Skeletal muscle tissue (tissue), 4 donors: ENCODE results near the gene TMEM94. TPM values are rescaled to one million over a fixed set of nuclear protein-coding genes. Genes with fewer than 3 reads are reported as not detected.

Experiments
- H3K27ac ChIP-seq: one replicate; pipeline ENCODE4 v1.7.0; 2013; ENCODE audit warnings: mild to moderate bottlenecking, low read depth, low read length, inconsistent platforms
- H3K27me3 ChIP-seq, 3 donors: one replicate each; pipeline ENCODE4 v1.7.0; 2013; ENCODE audit warnings: low read length in 3 of 3; ENCODE audit not compliant: control insufficient read depth in 3 of 3, insufficient read depth in 3 of 3
- H3K36me3 ChIP-seq, 3 donors: one replicate each; pipeline ENCODE4 v1.7.0; 2013; ENCODE audit warnings: low read length in 3 of 3; ENCODE audit not compliant: control insufficient read depth in 3 of 3, insufficient read depth in 3 of 3
- H3K4me1 ChIP-seq, 3 donors: one replicate each; pipeline ENCODE4 v1.7.0; 2013; ENCODE audit warnings: low read length in 3 of 3, mild to moderate bottlenecking in 3 of 3; ENCODE audit not compliant: control insufficient read depth in 3 of 3, insufficient read depth in 3 of 3
- H3K4me3 ChIP-seq, 3 donors: one replicate each; pipeline ENCODE4 v1.7.0; 2013; ENCODE audit warnings: low read length in 3 of 3
- H3K9ac ChIP-seq, 3 donors: one replicate each; pipeline ENCODE4 v1.7.0; 2013; ENCODE audit warnings: low read length in 3 of 3, mild to moderate bottlenecking in 3 of 3, moderate library complexity in 2 of 3, low read depth in 1 of 3
- H3K9me3 ChIP-seq, 3 donors: one replicate each; pipeline ENCODE4 v1.7.0; 2013; ENCODE audit warnings: low read length in 3 of 3; ENCODE audit not compliant: control insufficient read depth in 3 of 3
- total RNA-seq: library from RNA; depleted of rRNA; stranded (reverse); fragments of >200 nt; gene quantifications from one replicate; pipeline ENCODE4 v1.2.3, GENCODE V29; 2014
- donor health status: Osteomylitis.

The TMEM94 gene
- total RNA-seq, 1 donor from 2014 or later = 18.3 TPM

- peaks cover 0 to 3% (median 2%) of the 10 kb centered on the region in 3 donors for H3K27me3 ChIP-seq
Observed at GRCh38 chr17:75535119-75535537, 78.7 kb downstream of the TMEM94 start.

DNA sequence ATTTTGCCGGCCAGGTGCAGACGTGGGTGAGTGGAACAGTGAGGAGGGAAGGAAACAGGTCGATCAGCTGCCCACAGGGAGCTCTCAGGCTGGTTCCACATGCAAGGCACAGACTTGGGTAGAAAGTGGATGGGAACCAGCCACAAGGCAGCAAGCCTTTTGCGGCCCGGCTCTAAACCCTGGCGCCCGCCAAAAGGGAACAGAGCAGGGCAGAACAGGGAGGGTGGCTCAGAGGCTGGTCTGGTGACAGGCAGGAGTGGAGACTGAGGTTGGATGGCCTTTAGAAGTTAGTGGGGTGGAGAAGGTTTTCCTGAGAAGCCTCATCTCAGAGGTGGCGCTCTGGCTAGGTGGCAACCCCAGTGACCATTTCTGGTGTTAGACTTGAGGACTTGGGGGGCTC is 79.4 kb downstream of the TMEM94 start:
- Histone ChIP-seq H3K36me3 (no peaks in the 10 kb centered on the region), H3K9ac (no peak overlapping the region), H3K4me1 (no peaks in the 10 kb centered on the region), H3K27me3 (peaks cover 0 to 3% (median 2%) of the 10 kb centered on the region in 3 donors), H3K27ac (no peak overlapping the region), H3K4me3 (no peak overlapping the region), H3K9me3 (no peaks in the 10 kb centered on the region)

More at GRCh38 chr17:75535119-75535537, 78.7 kb downstream of the TMEM94 start:
- Histone ChIP-seq H3K36me3 (no peaks in the 10 kb centered on the region), H3K9me3 (no peaks in the 10 kb centered on the region), H3K4me3 (no peak overlapping the region), H3K27ac (no peak overlapping the region), H3K9ac (no peak overlapping the region), H3K4me1 (no peaks in the 10 kb centered on the region)

DNA sequence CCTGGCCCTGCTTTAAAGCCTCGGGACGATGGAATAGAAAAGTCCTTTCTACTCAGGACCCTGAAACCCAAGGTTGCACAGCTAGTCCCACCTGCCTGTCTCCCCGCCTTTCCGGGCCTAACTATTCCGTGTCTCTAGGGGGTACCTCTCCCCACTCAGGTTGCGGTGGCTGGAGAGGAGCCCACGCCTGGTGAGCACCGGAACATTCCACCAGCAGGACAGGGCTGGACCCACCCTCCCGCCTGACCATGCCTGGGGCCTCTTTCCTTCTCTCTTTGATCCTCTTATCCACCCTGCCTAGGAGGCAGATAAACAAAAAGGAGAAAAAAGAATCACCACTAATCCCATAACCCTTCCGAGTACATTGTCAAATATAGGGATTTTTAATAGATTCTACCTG is 79.9 kb downstream of the TMEM94 start:
- H3K27ac ChIP-seq = no peak overlapping the region
- H3K9ac ChIP-seq = no peak overlapping the region
- peaks cover 0 to 3% (median 2%) of the 10 kb centered on the region in 3 donors for H3K27me3 ChIP-seq
- no peaks in the 10 kb centered on the region for H3K36me3 ChIP-seq
- H3K4me1 ChIP-seq = no peaks in the 10 kb centered on the region
- no peak overlapping the region for H3K4me3 ChIP-seq
- H3K9me3 ChIP-seq = no peaks in the 10 kb centered on the region

DNA sequence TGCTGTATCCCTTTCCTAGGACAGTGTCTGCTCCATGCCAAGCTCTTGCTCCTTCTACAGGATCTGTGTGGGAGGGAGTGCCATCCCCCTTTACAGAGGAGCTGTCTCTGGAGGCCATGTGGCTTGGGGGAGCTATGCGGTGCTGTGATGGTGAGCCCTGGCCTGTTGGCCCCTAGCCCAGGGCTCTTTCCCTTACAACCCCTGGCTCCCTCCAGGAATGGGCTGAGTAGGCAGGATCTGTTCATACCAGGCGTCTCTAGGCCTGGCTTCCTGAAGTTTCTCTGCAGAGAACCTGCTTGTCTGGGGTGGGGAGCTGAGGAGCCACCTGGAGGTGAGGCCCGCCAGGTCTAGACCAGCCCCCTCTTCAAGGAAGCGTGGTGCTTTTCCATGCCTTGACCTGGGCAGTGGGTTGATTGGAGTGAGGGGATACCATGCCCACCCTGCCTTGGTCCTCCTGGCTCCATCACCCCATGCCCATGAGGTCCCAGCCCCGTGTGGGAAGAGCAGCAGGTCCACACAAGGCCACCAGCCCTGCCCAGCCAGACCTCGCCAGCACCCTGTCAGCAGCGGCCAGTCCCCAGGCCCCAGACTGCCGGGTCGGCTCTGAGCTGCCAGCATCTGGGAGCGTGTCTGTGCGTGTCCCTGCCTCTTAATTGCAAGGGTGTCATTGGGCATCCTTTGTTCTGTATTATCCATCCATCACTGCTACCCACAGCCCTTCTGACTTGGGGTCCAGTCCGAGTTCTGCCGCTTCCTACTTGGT is 83.7 kb downstream of the TMEM94 start:
- no peaks in the 10 kb centered on the region for H3K36me3 ChIP-seq
- H3K27ac ChIP-seq = no peak overlapping the region
- no peaks in the 10 kb centered on the region for H3K27me3 ChIP-seq
- no peaks in the 10 kb centered on the region for H3K9me3 ChIP-seq
- H3K4me1 ChIP-seq = no peaks in the 10 kb centered on the region
- H3K4me3 ChIP-seq = no peak overlapping the region
- H3K9ac ChIP-seq = no peak overlapping the region

DNA sequence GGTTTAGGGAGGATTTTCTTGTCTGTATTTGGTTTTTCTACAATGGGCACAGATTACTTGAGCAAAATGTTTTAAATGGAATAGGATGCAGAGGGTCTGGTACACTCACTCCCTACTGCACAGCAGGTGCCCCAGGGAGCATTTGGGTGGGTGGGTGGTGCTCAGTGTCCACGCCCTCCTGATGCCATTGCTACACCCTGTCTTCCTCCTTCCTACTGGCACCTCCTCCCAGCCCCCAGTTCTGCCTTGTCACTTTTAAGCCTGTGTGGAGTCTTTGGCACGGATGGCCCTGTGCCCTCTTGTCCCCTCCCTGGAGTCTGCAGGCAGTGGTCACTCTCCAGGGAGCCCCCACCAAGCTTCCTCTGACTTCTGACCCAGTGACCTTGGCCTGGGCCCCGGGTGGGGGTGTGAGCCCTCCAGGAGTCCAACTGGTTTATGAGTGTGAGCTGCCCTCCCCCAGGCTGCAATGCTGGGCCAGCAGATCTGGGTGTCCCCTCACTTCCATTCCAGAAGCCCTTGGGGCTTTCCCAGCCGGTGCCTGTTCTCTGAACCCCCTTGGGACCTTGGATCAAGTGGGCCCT is 84.6 kb downstream of the TMEM94 start:
- Histone ChIP-seq H3K9ac (no peak overlapping the region), H3K27ac (no peak overlapping the region), H3K27me3 (no peaks in the 10 kb centered on the region), H3K4me3 (no peak overlapping the region), H3K4me1 (no peaks in the 10 kb centered on the region), H3K9me3 (no peaks in the 10 kb centered on the region), H3K36me3 (no peaks in the 10 kb centered on the region)

GRCh38 chr17:75542229-75542628 is 85.8 kb downstream of the TMEM94 start:
- no peaks in the 10 kb centered on the region for H3K27me3 ChIP-seq
- no peaks in the 10 kb centered on the region for H3K9me3 ChIP-seq
- H3K27ac ChIP-seq = no peak overlapping the region
- no peaks in the 10 kb centered on the region for H3K4me1 ChIP-seq
- no peak overlapping the region for H3K4me3 ChIP-seq
- H3K36me3 ChIP-seq = no peaks in the 10 kb centered on the region
- no peak overlapping the region for H3K9ac ChIP-seq

- Histone ChIP-seq H3K4me3 (no peak overlapping the region), H3K27ac (no peak overlapping the region), H3K9ac (no peak overlapping the region), H3K36me3 (no peaks in the 10 kb centered on the region), H3K4me1 (no peaks in the 10 kb centered on the region), H3K9me3 (no peaks in the 10 kb centered on the region), H3K27me3 (no peaks in the 10 kb centered on the region)
Observed at GRCh38 chr17:75542728-75543336, 86.4 kb downstream of the TMEM94 start.

DNA sequence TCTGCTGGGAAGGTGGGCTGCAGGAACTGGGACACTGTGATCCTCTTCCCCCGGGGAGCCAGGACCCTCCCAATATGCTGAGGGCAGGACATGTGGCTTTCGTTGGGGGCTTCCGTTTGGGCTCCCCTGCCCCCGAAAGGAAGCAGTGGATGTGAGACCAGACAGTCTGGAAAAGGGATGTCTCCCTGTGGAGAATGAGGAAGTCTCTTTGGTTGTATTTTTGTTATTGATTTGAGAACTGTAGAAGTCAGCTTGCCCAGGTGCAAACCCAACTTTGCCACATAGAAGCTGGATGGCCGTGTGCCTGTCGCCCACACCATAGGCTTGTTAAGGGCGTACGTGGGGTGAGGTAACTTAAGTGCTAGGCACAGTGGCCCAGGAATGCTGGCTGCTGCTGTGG is 87.8 kb downstream of the TMEM94 start:
- no peak overlapping the region for H3K9ac ChIP-seq
- H3K27me3 ChIP-seq = no peaks in the 10 kb centered on the region
- no peaks in the 10 kb centered on the region for H3K9me3 ChIP-seq
- no peak overlapping the region for H3K4me3 ChIP-seq
- no peaks in the 10 kb centered on the region for H3K36me3 ChIP-seq
- H3K27ac ChIP-seq = no peak overlapping the region
- H3K4me1 ChIP-seq = peaks cover 0 to 4% (median 3%) of the 10 kb centered on the region in 3 donors

DNA sequence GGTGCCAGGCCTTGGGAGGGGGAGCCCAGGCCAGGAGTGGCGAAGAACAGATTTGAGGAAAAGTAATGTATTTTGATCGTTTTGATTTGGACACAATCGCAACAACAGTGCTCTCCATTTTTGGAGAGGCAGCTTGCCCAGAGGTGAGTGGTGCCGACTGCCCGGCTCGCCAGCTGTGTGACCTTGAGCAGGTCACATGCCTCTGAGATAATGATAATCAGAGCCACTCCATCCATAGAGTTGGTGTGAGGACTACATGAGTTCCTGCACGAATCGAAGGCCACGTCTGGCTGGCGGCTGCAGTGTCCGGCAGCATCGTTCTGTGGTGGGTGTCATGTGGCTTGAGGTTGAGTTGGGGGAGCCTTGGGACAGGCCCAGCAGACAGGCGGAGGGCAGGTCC is 89.7 kb downstream of the TMEM94 start:
- H3K27ac ChIP-seq = no peak overlapping the region
- no peak overlapping the region for H3K9ac ChIP-seq
- peaks cover 0 to 9% (median 6%) of the 10 kb centered on the region in 3 donors for H3K4me1 ChIP-seq
- H3K9me3 ChIP-seq = no peaks in the 10 kb centered on the region
- no peaks in the 10 kb centered on the region for H3K36me3 ChIP-seq
- H3K4me3 ChIP-seq = no peak overlapping the region
- H3K27me3 ChIP-seq = no peaks in the 10 kb centered on the region

DNA sequence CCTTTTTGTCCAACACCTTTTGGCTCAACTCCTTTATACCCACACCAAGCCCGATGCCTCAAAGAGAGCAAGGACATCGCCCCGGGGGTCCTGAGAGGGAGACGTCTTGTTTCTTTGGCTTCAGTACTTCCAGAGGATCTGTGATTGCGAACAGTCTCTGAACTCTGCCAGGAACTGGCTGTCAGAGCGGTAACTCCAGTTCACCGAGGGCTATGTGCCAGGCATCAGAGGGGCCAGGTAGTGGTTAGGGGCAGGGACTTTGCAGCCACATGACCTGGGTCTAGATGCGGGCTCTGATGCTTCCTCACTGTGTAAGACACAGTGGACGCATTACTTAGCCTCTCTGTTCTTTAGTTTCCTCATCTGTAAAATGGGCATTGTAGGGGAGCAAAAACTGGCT is 90.7 kb downstream of the TMEM94 start:
- H3K27ac ChIP-seq = no peak overlapping the region
- no peaks in the 10 kb centered on the region for H3K27me3 ChIP-seq
- H3K9me3 ChIP-seq = no peaks in the 10 kb centered on the region
- H3K4me1 ChIP-seq = peaks cover 0 to 9% (median 6%) of the 10 kb centered on the region in 3 donors
- no peak overlapping the region for H3K9ac ChIP-seq
- H3K4me3 ChIP-seq = no peak overlapping the region
- H3K36me3 ChIP-seq = no peaks in the 10 kb centered on the region
